GM12873 (cell line): ENCODE results near the gene INSR.

Experiments used
- CTCF ChIP-seq: IDR thresholded peaks from 2 replicates; pipeline ENCODE4 v1.5.1; 2012; ENCODE audit warnings: low read depth, mild to moderate bottlenecking, moderate library complexity, low read length, control low read depth; ENCODE audit not compliant: insufficient read depth; ENCODE audit errors: missing control alignments

INSR gene

GRCh38 chr19:7242601-7243258 lies 51.5 kb downstream of the INSR start:
- no peak for TF ChIP-seq CTCF

- no peak for TF ChIP-seq CTCF
Measured at GRCh38 chr19:7238051-7238450, 56.2 kb downstream of the INSR start.

- TF ChIP-seq CTCF = no peak
Measured at GRCh38 chr19:7236153-7236552, 58.1 kb downstream of the INSR start.

GRCh38 chr19:7230826-7231225 lies 63.4 kb downstream of the INSR start:
- TF ChIP-seq CTCF = no peak

GRCh38 chr19:7229735-7230134 lies 64.5 kb downstream of the INSR start:
- TF ChIP-seq CTCF = no peak

- TF ChIP-seq CTCF = no peak
Measured at GRCh38 chr19:7228935-7229541, 65.2 kb downstream of the INSR start.

- no peak for TF ChIP-seq CTCF
Measured at GRCh38 chr19:7227735-7228134, 66.5 kb downstream of the INSR start.
